ENCODE measurements around the gene QRFPR. TPM values are rescaled to one million over a fixed set of nuclear protein-coding genes. Genes with fewer than 3 reads are reported as not detected.

QRFPR gene
- total and polyA plus RNA-seq, 2 of the 8 experiments (the other 6 are each of a cell fraction or from before 2014, with no cell fraction given): 1.0 to 2.9 TPM

DNA sequence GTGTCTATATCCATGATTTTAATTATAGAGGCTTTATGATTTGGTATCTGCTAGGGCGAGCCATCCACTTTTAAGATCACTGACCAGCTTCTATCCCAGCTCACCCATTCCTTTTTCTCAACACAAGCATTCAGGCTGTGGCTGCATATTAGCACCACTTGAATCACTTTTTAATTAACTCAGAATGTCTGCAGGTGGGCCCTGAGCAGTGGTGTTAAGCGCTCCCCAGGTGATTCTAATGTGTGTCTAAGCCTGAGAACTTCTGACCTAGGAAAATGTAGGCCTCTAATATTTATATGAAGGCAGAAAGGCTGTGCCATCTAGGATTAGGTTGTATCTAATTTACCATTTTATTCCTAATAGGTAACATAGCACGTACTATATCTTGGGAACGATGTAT is 19.8 kb upstream of the QRFPR start:
- Histone ChIP-seq H3K56ac (replicated peaks; ENCODE audit: insufficient read length, low read depth, low read length) (no peak overlapping the region), H3K23me2 (ENCODE audit: low read depth, low read length) (no peaks in the 10 kb centered on the region), H3K4me1 (replicated peaks in 1 of 4; ENCODE audit: control insufficient read depth in 3 of 4, insufficient read depth in 4 of 4, low read length in 3 of 4) (no peaks in the 10 kb centered on the region), H3K27ac (ENCODE audit: low read depth, low read length) (no peak overlapping the region), H3K4ac (replicated peaks; ENCODE audit: insufficient read length, low read depth, low read length) (no peak overlapping the region), H3K4me2 (ENCODE audit: insufficient read depth in 1 of 2, low read depth in 2 of 2, low read length in 2 of 2) (no peak overlapping the region), H2BK120ac (replicated peaks; ENCODE audit: low read depth, low read length) (no peak overlapping the region), H2BK20ac (ENCODE audit: low read length) (no peak overlapping the region), H3K23ac (ENCODE audit: insufficient read length) (no peak overlapping the region), H3K27me3 (replicated peaks in 1 of 4; ENCODE audit: control insufficient read depth in 3 of 4, extremely low read depth in 1 of 4, insufficient read depth in 3 of 4, low read length in 3 of 4) (no peaks in the 10 kb centered on the region), H3K9ac (replicated peaks in 1 of 4; ENCODE audit: extremely low read depth in 1 of 4, low read depth in 3 of 4, low read length in 3 of 4) (no peak overlapping the region), H2BK15ac (ENCODE audit: low read length) (no peak overlapping the region), H2AK5ac (ENCODE audit: low read depth, low read length) (no peak overlapping the region), H2BK12ac (ENCODE audit: low read depth, low read length) (no peak overlapping the region), H4K91ac (replicated peaks; ENCODE audit: insufficient read length, low read length) (no peak overlapping the region), H3K79me2 (ENCODE audit: control insufficient read depth in 1 of 2, insufficient read depth in 2 of 2, low read length in 2 of 2) (no peaks in the 10 kb centered on the region), H4K20me1 (replicated peaks in 1 of 2; ENCODE audit: control insufficient read depth in 1 of 2, insufficient read depth in 2 of 2, low read length in 2 of 2) (no peaks in the 10 kb centered on the region), H3K36me3 (ENCODE audit: control insufficient read depth in 2 of 4, insufficient read depth in 4 of 4, low read length in 3 of 4) (no peaks in the 10 kb centered on the region), H3K9me3 (ENCODE audit: insufficient read depth in 2 of 2, low read depth in 1 of 2, low read length in 1 of 2) (no peaks in the 10 kb centered on the region), H4K8ac (ENCODE audit: extremely low read depth, insufficient read depth, low read length) (no peak overlapping the region), H3K14ac (ENCODE audit: insufficient read length) (no peak overlapping the region), H4K5ac (ENCODE audit: insufficient read length, low read depth, low read length) (no peak overlapping the region), H3K79me1 (ENCODE audit: low read depth, low read length) (no peaks in the 10 kb centered on the region), H3K18ac (ENCODE audit: extremely low read depth, low read length) (no peak overlapping the region), H2BK5ac (ENCODE audit: low read depth, low read length) (no peak overlapping the region), H3K4me3 (ENCODE audit: extremely low read depth in 1 of 4, insufficient read depth in 2 of 4, low read depth in 3 of 4, low read length in 4 of 4) (no peak overlapping the region), H2AFZ (ENCODE audit: low read length) (no peak overlapping the region)
- WGBS, 2 experiments (ENCODE audit: extremely low coverage in 1 of 2, insufficient coverage in 1 of 2, insufficient read length in 1 of 2, insufficient replicate concordance in 2 of 2, low coverage in 1 of 2, low lambda C conversion rate in 2 of 2, missing lambda C conversion rate in 1 of 2): 93% methylated on average over 4 of the region's 4 CpGs; no CpG with 5 or more reads in 1 of the 2 experiments
- no peak for DNase-seq (ENCODE audit: low read depth in 1 of 2, low spot score in 2 of 2)
- ChIA-PET POLR2A (ENCODE audit: partially characterized antibody) (interaction anchor here (0.6 kb wide), 1 partner anchor 477 kb away, joined by 3 read pairs; no protein-coding TSS in a partner anchor), CTCF (ENCODE audit: partially characterized antibody) (no interaction called here)
- TF ChIP-seq TAF7 (optimal IDR thresholded peaks at IDR 0.05; ENCODE audit: borderline replicate concordance, low read depth, low read length): no peak
- FAIRE-seq: no peak
